Thyroid gland (tissue), 4 donors: Measurements from ENCODE around the gene TGFBRAP1. TPM values are rescaled to one million over a fixed set of nuclear protein-coding genes. Genes with fewer than 3 reads are reported as not detected.
A peak's percentile ranks its signal among the peaks of the same experiment; 100 is the strongest.

Experiments used
- DNase-seq, 2 donors: peaks; one replicate each; pipeline ENCODE4 v3.0.0-alpha.2; 2019
- H3K27ac ChIP-seq, 3 donors: fragments of 200-600 bp; sonication (generic); 1 replicate in 2 of 3; 2 replicates in 1 of 3; pipeline ENCODE4 v1.5.1; 2016 to 2019; ENCODE audit warnings: mild to moderate bottlenecking in 1 of 3, moderate library complexity in 1 of 3
- H3K27me3 ChIP-seq: fragments of 200-600 bp; sonication (generic); one replicate; pipeline ENCODE4 v1.5.1; 2019
- H3K36me3 ChIP-seq, 2 donors: fragments of 200-600 bp; sonication (generic); one replicate each; pipeline ENCODE4 v1.5.1; 2016 to 2019
- H3K4me1 ChIP-seq, 2 donors: fragments of 200-600 bp; sonication (generic); one replicate each; pipeline ENCODE4 v1.5.1; 2017 to 2019
- H3K4me3 ChIP-seq, 3 donors: fragments of 200-600 bp; sonication (generic); replicated peaks in 1 of 3; 1 replicate in 2 of 3; 2 replicates in 1 of 3; pipeline ENCODE4 v1.5.1; 2016; ENCODE audit warnings: mild to moderate bottlenecking in 1 of 3
- H3K9me3 ChIP-seq: fragments of 200-600 bp; sonication (generic); one replicate; pipeline ENCODE4 v1.5.1; 2017
- CTCF ChIP-seq, 6 experiments: fragments of 200-600 bp in 3 of 6; fragments of 450-650 bp in 3 of 6; sonication (generic) in 3 of 6; IDR thresholded peaks; one replicate each; pipeline ENCODE4 v1.5.1; 2016 to 2019; ENCODE audit warnings: antibody characterized with exemption in 6 of 6, mild to moderate bottlenecking in 2 of 6, inconsistent platforms in 1 of 6, moderate library complexity in 1 of 6
- POLR2A ChIP-seq, 2 donors: fragments of 450-650 bp; IDR thresholded peaks; one replicate each; pipeline ENCODE4 v1.6.1; 2017; ENCODE audit warnings: antibody characterized with exemption in 2 of 2, mild to moderate bottlenecking in 2 of 2, moderate library complexity in 1 of 2
- WGBS, 2 donors: methylation state at CpG; one replicate each; pipeline ENCODE4 v1.1.5; 2017; 5-methylcytosine and 5-hydroxymethylcytosine counted together
- intact Hi-C: fragments of 100-400 bp; cut with DNase I; formaldehyde crosslinking; loops from one replicate; pipeline ENCODE4 v1.15.1; 2023
- total RNA-seq, 4 donors: library from RNA; depleted of rRNA; stranded (reverse); fragments of >200 nt; gene quantifications; one replicate each; pipeline ENCODE4 v1.2.3, GENCODE V29; 2016

TGFBRAP1 gene
- total RNA-seq, 4 donors from 2014 or later, result 35.4 to 53.2 (median 40.1) TPM

GRCh38 chr2:105371810-105372209 is 42.3 kb upstream of the TGFBRAP1 start:
- Histone ChIP-seq H3K4me3 (no peak overlapping the region), H3K9me3 (no peaks in the 10 kb centered on the region), H3K27ac (peak overlapping the region; percentile 10 to 93 (median 83)), H3K27me3 (no peaks in the 10 kb centered on the region), H3K36me3 (peaks cover 1 to 5% of the 10 kb centered on the region in 2 donors), H3K4me1 (peaks cover 30 to 46% of the 10 kb centered on the region in 2 donors)
- WGBS, 2 donors, result 81% methylated on average over 4 of the region's 4 CpGs
- TF ChIP-seq POLR2A (IDR thresholded peaks at IDR 0.05), result no peak
- no peak for TF ChIP-seq CTCF (IDR thresholded peaks at IDR 0.05)
- DNase-seq, result no peak
- intact Hi-C loops, result loop anchor here (2.0 kb wide), 1 partner anchor 149 kb away; no protein-coding TSS in a partner anchor

- Histone ChIP-seq H3K27me3 (no peaks in the 10 kb centered on the region), H3K9me3 (no peaks in the 10 kb centered on the region), H3K4me3 (no peak overlapping the region), H3K27ac (peak overlapping the region in 2 of 3 donors; percentile 24 to 93), H3K36me3 (peaks cover 5 to 6% of the 10 kb centered on the region in 2 donors), H3K4me1 (peaks cover 30 to 39% of the 10 kb centered on the region in 2 donors)
- WGBS, 2 donors, result 91 to 93% methylated on average over 10 of the region's 10 CpGs
- intact Hi-C loops, result loop anchor here (2.0 kb wide), 1 partner anchor 150 kb away; no protein-coding TSS in a partner anchor
- TF ChIP-seq CTCF (IDR thresholded peaks at IDR 0.05) (no peak), POLR2A (IDR thresholded peaks at IDR 0.05) (no peak)
- DNase-seq, result no peak
These were observed 41.6 kb upstream of the TGFBRAP1 start for GRCh38 chr2:105371156-105371555.

- WGBS, 2 donors, result 52% methylated on average over 24 to 30 of the region's 30 CpGs
- no peaks in the 10 kb centered on the region for H3K27me3 ChIP-seq
- intact Hi-C loops, result loop anchor here (2.0 kb wide), 1 partner anchor 151 kb away; no protein-coding TSS in a partner anchor
- no peak overlapping the region for H3K4me3 ChIP-seq
- TF ChIP-seq POLR2A (IDR thresholded peaks at IDR 0.05), result no peak
- TF ChIP-seq CTCF (IDR thresholded peaks at IDR 0.05), result peak; percentile 76 to 98 (median 95)
- peaks cover 7 to 10% of the 10 kb centered on the region in 2 donors for H3K36me3 ChIP-seq
- peaks cover 28 to 30% of the 10 kb centered on the region in 2 donors for H3K4me1 ChIP-seq
- no peaks in the 10 kb centered on the region for H3K9me3 ChIP-seq
- no peak overlapping the region for H3K27ac ChIP-seq
- DNase-seq, result peak; percentile 91 to 93
These were observed 40.5 kb upstream of the TGFBRAP1 start for GRCh38 chr2:105369777-105370690.

GRCh38 chr2:105368759-105369408 is 39.3 kb upstream of the TGFBRAP1 start:
- peaks cover 7 to 13% of the 10 kb centered on the region in 2 donors for H3K36me3 ChIP-seq
- H3K4me3 ChIP-seq, result no peak overlapping the region
- intact Hi-C loops, result no loop called here
- no peaks in the 10 kb centered on the region for H3K9me3 ChIP-seq
- no peak for DNase-seq
- TF ChIP-seq CTCF (IDR thresholded peaks at IDR 0.05) (no peak), POLR2A (IDR thresholded peaks at IDR 0.05) (no peak)
- H3K27ac ChIP-seq, result no peak overlapping the region
- WGBS, 2 donors, result 84 to 88% methylated on average over 8 of the region's 8 CpGs
- H3K27me3 ChIP-seq, result no peaks in the 10 kb centered on the region
- H3K4me1 ChIP-seq, result peaks cover 16 to 19% of the 10 kb centered on the region in 2 donors
